DMS114 treated with DMSO at 0.1 percent for 48 hours (cell line): ENCODE results near the gene EIF4G1.
A peak's percentile ranks its signal among the peaks of the same experiment; 100 is the strongest.
"Not testable (repeated sequence)": the region's sequence is repeated elsewhere in the genome, so short reads cannot be mapped to it uniquely, and the experiment has no call there.

ENCODE experiments used
- DNase-seq: peaks from one replicate; lab custom pipeline; 2025; ENCODE audit not compliant: unreplicated experiment; lab: John Stamatoyannopoulos, UW

Gene EIF4G1, protein sequence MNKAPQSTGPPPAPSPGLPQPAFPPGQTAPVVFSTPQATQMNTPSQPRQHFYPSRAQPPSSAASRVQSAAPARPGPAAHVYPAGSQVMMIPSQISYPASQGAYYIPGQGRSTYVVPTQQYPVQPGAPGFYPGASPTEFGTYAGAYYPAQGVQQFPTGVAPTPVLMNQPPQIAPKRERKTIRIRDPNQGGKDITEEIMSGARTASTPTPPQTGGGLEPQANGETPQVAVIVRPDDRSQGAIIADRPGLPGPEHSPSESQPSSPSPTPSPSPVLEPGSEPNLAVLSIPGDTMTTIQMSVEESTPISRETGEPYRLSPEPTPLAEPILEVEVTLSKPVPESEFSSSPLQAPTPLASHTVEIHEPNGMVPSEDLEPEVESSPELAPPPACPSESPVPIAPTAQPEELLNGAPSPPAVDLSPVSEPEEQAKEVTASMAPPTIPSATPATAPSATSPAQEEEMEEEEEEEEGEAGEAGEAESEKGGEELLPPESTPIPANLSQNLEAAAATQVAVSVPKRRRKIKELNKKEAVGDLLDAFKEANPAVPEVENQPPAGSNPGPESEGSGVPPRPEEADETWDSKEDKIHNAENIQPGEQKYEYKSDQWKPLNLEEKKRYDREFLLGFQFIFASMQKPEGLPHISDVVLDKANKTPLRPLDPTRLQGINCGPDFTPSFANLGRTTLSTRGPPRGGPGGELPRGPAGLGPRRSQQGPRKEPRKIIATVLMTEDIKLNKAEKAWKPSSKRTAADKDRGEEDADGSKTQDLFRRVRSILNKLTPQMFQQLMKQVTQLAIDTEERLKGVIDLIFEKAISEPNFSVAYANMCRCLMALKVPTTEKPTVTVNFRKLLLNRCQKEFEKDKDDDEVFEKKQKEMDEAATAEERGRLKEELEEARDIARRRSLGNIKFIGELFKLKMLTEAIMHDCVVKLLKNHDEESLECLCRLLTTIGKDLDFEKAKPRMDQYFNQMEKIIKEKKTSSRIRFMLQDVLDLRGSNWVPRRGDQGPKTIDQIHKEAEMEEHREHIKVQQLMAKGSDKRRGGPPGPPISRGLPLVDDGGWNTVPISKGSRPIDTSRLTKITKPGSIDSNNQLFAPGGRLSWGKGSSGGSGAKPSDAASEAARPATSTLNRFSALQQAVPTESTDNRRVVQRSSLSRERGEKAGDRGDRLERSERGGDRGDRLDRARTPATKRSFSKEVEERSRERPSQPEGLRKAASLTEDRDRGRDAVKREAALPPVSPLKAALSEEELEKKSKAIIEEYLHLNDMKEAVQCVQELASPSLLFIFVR (N-terminal part only)

DNA sequence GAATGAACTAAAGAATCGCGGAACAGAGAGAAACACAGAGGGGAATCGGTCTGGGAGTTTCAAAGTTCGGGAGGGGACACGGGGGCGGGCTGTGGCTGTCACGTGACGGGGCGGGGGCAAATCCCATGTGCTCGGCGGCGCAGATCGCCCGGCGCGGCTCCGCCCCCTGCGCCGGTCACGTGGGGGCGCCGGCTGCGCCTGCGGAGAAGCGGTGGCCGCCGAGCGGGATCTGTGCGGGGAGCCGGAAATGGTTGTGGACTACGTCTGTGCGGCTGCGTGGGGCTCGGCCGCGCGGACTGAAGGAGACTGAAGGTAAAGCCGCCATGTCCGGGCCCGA is at the start of gene EIF4G1:
EIF4G1 (plus strand) TSS at position 244 of the 337 bp plus-strand sequence. CDS start 1,191 bp downstream, outside the sequence.
- DNase-seq = peak; percentile 83

DNA sequence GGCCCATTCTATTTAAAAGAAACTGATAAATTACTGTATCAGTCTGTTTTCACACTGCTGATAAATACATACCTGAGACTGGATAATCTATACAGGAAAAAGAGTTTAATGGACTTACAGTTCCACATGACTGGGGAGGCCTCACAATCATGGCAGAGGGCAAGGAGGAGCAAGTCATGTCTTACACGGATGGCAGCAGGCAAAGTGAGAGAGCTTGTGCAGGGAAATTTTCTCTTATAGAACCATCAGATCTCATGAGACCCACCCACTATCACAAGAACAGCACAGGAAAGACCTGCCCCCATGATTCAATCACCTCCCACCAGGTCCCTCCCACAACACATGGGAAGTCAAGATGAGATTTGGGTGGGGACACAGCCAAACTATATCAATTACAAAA is 47.2 kb upstream of the EIF4G1 start:
- DNase-seq = not testable (repeated sequence)

DNA sequence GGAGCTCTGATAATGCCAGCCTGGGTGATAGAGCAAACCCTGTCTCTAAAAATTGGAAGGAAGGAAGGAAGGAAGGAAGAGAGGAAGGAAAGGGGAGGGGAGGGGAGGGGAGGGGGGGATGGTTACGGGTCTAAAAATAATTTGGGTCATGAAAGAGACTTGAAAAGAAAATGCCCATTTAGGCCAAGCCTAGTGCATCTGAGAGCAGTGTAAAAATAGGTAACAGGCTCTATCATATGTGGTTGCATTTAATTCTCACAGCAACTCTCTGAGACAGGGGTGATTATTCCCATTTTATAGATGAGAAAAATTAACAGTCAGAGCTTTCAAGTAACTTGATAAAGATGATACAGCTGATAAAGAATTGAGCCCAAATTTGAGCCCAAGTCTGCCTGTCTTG is 42.1 kb upstream of the EIF4G1 start:
- no peak for DNase-seq

DNA sequence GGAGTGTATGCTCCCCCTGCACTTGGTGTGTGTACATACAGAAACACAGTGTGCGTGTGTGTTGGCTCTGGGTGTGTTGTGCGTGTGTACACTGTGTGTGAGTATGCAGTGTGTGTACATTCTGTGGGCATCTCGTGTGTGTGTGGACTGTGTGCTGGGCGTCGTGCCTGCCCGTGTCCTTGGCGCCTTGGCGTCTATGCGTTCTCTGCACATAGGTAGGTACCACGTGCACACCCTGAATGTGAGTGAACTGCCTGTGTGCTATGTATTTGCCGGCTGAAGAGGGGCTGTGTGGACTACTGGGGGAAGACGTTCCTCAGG is 39.1 kb upstream of the EIF4G1 start:
- no peak for DNase-seq

DNA sequence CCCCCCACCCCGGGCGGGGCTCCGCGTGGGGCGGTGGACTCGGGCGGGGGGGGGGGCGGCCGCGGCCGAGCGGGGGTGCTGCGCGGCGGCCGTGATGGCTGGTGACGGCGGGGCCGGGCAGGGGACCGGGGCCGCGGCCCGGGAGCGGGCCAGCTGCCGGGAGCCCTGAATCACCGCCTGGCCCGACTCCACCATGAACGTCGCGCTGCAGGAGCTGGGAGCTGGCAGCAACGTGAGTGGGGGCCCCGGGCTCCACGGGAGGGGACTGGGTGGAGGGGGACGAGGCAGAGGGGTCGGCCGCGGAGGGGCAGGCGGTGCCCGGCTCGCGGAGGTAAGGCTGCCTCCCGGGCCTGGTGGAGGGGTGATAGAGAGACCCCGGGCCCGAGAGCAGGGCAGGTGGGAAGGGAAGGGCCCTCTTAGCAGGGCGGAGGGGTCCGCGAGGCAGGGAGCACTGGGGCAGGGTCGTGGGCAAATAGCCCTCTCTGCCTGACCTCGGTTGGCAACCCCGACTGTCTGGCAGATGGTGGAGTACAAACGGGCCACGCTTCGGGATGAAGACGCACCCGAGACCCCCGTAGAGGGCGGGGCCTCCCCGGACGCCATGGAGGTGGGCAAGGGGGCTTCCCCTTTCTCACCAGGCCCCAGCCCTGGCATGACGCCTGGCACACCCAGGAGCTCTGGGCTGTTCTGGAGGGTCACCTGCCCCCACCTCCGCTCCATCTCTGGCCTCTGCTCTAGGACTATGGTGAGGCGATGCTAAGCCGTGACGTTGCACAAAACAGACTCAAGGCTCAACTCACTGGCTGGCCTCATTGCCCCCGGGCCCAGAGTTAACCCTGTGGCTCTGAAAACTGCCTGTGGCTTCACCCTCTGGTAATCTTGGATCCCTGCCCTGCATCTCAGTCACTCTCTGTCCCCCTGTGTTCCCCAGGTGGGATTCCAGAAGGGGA is 38.2 kb upstream of the EIF4G1 start, which contains the start of gene ECE2:
ECE2 (plus strand) TSS at position 62 of the 950 bp plus-strand sequence; CDS start at position 194, 132 bp downstream.
- no peak for DNase-seq

DNA sequence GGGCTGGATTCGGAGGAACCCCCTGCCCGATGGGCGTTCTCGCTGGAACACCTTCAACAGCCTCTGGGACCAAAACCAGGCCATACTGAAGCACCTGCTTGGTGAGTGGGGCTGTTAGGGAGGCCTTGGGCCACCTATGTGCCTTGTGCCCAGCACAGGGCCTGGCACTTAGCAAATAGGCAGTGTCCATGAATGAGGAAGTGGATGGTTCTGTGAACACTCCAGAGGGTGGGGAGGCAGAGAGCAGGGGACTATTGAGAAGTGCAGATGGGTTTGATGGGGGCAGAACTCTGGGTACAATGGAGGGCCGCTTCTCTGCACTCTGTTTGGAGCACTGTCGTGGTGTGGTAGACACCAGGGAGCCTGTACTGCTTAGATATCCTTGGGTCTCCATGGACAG is 37.0 kb upstream of the EIF4G1 start:
- no peak for DNase-seq

DNA sequence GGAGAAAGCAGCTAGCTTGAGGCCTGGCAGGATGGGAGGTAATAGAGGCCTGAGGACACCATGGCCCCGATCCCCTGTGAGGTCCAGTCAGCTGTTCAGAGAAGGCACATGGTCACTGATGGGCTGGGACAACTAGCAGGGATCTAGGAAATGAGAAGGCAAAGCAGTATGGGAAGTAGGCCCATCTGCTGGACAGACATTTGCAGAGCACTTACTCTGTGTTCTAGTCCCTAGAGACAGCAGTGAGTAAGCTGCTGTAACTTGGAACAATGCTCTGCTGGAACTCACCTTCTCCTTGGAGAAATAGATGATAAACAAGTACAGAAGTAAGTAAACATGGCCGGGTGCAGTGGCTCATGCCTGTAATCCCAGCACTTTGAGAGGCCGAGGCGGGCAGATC is 31.5 kb upstream of the EIF4G1 start:
- DNase-seq = no peak

DNA sequence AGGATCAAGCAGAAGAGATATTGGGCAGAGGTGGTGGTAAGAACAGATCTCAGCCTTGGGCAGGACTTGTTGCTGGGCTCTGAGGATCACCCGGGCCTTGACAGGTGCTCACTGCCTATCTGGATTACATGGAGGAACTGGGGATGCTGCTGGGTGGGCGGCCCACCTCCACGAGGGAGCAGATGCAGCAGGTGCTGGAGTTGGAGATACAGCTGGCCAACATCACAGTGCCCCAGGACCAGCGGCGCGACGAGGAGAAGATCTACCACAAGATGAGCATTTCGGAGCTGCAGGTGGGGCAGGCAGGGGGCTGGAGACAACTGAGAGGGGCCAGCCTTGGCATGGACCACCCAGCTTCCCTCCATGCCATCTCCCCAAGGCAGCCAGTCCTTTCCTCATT is 30.7 kb upstream of the EIF4G1 start:
- DNase-seq = no peak

DNA sequence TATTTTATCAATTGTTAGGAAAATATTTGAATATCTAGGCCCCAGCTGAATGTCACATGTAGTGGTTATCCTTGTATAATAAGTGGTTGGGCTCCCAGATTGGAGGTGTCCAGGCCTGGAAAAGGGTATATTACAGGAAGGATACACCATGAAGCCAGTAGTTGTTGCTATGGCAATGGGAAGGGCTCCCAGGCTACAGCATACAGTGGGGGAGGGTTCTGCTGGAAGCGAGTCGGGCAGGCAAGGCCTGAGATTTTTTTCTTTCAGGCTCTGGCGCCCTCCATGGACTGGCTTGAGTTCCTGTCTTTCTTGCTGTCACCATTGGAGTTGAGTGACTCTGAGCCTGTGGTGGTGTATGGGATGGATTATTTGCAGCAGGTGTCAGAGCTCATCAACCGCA is 29.7 kb upstream of the EIF4G1 start:
- peak; percentile 72 for DNase-seq

DNA sequence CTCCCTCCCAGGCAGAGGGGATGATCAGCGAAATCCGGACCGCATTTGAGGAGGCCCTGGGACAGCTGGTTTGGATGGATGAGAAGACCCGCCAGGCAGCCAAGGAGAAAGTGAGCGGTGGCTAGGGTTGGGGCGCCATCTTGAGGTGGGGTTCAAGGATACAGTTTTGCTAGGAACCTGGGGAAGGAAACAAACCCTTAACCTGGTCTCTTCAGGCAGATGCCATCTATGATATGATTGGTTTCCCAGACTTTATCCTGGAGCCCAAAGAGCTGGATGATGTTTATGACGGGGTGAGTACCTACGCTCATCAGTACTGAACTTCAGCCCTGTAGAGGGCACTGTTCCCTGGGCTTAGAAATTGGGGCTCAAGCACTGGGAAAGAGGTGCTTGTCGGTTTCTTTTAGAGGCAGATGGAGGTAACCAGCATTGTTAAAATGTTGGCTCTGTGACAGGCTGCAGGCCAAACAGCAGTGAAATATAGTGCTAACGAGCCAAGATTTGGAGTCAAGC is 24.9 kb upstream of the EIF4G1 start:
- DNase-seq = peak; percentile 53

DNA sequence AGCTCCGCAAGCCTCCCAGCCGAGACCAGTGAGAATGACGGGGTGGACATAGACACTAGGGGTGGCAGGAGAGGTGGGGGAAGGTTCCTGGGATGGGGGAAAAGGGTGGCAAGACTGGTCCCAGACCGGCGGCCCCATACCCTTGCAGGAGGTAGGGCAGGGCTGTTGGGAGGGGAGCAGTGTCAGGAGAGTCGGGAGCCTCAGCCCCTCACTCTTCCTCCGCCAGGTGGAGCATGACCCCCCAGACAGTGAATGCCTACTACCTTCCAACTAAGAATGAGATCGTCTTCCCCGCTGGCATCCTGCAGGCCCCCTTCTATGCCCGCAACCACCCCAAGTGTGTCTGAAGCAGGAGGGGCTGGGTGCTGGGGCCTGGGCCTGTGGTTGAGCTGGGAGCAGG is 24.1 kb upstream of the EIF4G1 start:
- no peak for DNase-seq

DNA sequence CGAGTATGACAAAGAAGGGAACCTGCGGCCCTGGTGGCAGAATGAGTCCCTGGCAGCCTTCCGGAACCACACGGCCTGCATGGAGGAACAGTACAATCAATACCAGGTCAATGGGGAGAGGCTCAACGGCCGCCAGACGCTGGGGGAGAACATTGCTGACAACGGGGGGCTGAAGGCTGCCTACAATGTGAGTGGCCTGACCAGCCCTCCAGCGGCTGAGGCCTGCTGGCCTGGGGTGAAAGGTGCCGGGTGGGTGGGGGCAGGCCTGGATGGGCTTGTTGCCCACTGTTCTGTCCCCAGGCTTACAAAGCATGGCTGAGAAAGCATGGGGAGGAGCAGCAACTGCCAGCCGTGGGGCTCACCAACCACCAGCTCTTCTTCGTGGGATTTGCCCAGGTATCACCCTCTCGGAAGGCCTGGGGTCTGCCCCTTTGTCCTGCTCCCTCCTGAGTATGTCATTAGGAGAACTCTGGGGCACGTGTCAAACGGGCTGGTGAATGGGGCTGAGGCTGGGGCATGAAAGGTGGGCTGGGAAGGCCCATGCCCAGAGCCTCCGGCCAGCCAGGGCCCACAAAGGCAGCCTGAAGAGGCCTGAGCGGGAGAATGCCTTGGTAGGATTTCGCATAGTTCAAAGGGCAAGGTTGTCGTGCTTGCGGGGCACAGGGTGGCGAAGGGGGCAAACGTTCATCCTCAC is 23.2 kb upstream of the EIF4G1 start:
- no peak for DNase-seq

DNA sequence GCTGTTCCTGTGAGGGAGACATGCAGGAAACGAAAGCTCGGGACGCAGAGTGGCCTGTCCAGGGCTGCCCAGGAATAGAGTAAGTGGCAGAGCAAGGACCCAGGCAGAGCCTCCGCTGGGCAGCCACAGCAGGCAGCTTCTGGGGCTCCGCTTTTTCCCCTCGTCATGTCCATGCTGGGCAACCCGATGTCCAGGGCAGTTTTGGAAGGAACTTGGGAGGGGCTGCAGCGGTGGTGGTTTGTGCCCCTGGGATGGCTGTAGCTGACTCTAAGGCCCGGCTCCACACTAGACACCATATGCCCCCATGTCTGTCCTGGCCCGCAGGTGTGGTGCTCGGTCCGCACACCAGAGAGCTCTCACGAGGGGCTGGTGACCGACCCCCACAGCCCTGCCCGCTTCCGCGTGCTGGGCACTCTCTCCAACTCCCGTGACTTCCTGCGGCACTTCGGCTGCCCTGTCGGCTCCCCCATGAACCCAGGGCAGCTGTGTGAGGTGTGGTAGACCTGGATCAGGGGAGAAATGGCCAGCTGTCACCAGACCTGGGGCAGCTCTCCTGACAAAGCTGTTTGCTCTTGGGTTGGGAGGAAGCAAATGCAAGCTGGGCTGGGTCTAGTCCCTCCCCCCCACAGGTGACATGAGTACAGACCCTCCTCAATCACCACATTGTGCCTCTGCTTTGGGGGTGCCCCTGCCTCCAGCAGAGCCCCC is 22.5 kb upstream of the EIF4G1 start:
- DNase-seq = no peak

DNA sequence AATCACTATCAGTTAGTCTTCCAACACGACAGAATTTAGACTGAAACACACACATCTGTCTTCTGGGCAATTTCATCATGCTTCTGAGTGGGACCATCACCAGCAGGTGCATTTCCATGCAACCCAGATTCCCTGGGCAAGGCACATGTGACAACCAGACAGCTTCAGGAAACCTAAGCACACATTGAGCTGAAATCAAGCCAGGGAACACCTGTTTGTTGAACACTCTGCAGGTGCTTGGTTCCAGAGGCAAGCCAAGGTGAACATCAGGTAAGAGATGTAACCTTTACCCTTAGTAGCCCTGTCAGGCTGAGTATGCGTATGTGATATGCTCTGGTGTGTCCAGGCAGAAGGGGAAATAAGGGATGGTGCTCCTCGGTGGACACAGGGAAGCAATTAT is 18.6 kb upstream of the EIF4G1 start:
- no peak for DNase-seq

DNA sequence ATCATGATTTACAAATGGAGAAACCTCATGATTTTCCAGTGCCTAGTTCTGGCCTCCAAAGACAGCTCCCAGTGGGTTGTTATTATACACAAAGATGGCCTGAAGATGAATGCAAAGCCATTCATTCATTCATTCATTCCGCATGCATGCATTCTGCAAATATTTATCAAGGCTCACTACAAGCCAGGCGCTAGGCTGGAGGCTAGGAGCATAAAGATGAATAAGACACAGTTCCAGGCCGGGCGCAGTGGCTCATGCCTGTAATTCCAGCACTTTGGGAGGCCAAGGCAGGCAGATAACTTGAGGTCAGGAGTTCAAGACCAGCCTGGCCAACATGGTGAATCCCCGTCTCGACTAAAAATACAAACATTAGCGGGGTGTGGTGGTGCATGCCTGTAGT is 17.8 kb upstream of the EIF4G1 start:
- DNase-seq = no peak

DNA sequence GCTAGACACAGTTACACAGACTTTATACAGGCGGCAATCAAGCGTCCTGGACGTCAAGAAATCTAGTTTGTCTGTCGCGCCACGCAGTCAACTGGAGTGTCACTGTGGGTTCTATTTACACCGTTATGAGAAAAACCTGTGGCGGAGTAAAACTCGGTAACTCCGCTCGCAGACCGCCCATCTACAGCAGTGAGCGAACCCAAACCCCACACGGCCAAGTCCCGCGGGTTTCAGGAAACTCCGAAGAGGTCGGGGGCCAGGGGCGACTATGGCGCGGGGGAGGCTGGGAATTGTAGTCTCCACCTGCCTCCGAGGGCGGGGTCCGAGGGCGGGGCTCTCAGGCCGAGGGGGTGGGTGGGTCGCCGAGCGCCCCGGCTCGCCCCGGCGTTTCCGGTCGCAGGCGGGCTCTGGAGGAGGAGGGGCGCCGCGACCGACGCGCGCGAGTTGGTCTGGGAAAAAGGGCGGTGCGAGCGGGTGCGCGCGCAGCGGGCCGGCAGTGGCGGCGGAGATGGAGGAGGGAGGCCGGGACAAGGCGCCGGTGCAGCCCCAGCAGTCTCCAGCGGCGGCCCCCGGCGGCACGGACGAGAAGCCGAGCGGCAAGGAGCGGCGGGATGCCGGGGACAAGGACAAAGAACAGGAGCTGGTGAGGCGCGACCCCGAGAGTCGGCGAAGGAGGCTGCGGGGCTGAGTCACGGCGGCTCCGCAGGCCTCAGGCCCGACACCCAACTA is 15.5 kb upstream of the EIF4G1 start, which contains the start of gene PSMD2:
PSMD2 (plus strand) TSS at position 483 of the 729 bp plus-strand sequence; CDS start at position 509, 26 bp downstream.
- peak; percentile 91 for DNase-seq

DNA sequence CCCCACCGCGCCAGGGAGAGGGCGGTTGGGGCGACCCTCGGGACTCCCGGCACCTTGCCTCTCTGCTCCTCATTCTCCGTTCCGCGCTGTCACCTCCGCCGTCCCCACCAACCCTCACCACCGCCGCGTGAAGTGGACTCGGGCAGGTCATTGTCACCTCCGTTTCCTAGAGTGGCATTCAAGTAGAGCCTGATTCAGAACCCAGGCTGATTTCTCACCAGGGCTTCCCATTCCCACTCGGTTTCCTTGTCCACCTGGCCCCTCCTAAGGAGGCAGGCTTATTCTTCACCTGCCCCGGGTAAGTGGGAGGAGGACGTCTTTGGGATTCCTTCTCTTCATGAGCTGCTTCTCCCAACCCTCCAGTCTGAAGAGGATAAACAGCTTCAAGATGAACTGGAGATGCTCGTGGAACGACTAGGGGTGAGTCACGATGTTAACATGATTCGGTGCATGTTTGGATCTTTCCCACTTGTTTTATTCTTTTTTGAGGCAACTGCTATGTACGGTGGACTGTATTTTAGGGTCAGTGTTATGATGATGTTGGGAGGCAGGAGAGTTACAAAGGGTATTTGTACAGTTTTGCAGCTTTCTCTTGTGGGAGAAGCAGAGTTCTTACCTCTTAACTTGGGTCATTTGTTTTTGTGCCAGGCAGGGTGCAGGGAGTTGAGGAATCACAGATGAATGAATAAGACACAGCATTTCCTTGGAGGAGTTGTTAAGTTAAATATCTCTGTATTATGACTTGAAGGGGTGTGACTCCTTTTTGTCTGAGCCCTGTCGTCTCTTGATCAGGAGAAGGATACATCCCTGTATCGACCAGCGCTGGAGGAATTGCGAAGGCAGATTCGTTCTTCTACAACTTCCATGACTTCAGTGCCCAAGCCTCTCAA is 14.7 kb upstream of the EIF4G1 start:
- no peak for DNase-seq
